ENCODE measurements around the gene PGP. TPM values are rescaled to one million over a fixed set of nuclear protein-coding genes. Genes with fewer than 3 reads are reported as not detected.

Gene PGP
- total RNA-seq, 1 experiment from 2014 or later: 34.9 TPM

- DNase-seq (ENCODE audit: low read depth): no peak
Measured at GRCh38 chr16:2183671-2184070, 31.0 kb downstream of the PGP start.

DNA sequence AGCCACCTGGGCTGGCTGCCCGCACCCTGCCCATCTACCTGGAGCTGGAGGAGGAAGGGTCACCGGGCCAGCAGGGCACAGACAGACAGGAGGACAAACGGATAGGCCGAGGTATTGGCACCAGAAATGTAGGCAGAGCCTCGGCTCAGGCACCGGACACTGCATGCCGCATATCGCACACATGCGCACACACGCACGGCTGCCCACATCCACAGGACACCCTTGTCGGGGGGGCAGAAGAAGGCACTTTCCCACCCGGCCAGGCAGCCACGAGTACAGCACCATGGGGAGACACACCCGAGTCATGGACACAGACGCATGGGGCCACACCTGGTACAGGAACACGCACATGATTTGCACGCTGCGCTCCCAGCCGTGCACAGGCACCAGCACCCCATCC lies 32.7 kb downstream of the PGP start:
- no peak for DNase-seq (ENCODE audit: low read depth)

- no peak for DNase-seq (ENCODE audit: low read depth)
Measured at GRCh38 chr16:2180962-2181923, 33.4 kb downstream of the PGP start.

- no peak for DNase-seq (ENCODE audit: low read depth)
Measured at GRCh38 chr16:2180461-2180860, 34.2 kb downstream of the PGP start.

DNA sequence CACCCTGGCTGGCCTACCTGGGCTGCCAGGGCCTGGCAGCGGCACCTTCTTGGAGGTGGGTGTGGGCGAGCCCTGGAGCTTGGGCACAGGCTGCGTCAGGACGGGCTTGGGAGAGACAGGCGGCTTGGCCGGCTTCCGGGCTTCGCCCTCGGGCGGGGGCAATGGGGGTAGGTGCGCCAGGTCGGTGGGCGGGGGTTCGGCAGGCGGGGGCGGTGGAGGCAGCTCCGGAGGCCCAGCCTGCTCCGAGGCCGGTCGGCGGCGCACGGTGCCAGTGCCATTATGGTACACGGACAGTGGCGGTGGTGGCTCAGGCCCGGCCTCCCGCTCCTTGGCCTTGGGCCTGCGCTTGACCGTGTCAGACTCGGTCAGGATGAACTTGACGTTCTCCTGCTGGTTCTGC lies 35.1 kb downstream of the PGP start:
- no peak for DNase-seq (ENCODE audit: low read depth)

- no peak for DNase-seq (ENCODE audit: low read depth)
Measured at GRCh38 chr16:2179107-2179501, 35.5 kb downstream of the PGP start.

DNA sequence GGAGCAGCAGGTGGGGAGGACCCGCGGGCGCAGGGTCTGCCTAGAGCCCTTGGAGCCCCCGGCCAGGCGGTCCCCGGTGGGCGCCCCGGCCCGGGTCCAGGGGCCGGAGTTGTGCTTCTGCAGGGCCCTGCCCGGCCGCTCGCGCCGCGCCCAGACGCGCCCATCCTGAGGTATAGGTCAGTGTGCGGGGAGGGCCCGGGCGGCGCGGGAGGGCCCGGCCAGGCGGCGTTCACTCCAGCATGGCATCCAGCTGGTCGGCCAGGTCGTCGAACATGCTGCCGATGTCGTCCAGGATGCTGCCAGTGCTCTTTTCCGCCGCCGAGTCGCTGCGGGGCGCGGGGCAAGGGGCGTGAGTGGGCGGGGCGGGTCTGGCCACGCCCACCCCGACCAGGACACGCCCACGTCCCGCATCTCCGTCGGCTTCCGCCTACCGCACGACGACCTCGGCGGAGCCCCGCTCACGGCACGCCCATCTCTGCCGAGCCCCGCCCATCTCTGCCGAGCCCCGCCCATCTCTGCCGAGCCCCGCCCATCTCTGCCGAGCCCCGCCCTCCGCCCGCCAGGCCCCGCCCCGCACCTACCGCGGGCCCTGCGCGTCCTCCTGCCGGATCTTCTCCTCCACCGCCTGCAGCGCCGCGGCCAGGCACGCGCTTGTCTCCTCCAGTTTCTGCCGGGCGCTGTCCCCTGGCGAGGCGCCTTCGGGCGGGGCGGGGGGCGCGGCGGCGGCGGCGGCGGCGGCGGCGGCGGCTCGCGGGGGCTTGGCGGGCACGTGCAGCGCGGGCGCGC lies 36.1 kb downstream of the PGP start:
- DNase-seq (ENCODE audit: low read depth): no peak

GRCh38 chr16:2177561-2177960 lies 37.1 kb downstream of the PGP start:
- DNase-seq (ENCODE audit: low read depth): no peak

GRCh38 chr16:2177101-2177500 lies 37.5 kb downstream of the PGP start:
- no peak for DNase-seq (ENCODE audit: low read depth)

DNA sequence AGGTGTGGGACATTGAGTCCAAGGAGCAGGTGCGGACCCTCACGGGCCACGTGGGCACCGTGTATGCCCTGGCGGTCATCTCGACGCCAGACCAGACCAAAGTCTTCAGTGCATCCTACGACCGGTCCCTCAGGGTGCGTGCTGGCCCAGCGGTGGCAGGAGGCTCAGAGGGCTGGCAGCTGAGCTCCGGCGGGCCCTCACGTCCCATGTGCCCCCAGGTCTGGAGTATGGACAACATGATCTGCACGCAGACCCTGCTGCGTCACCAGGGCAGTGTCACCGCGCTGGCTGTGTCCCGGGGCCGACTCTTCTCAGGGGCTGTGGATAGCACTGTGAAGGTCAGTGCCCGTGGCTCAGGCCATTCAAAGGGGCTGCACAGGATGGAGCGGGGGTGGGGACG lies 38.6 kb downstream of the PGP start:
- DNase-seq (ENCODE audit: low read depth): no peak

GRCh38 chr16:2175454-2175853 lies 39.2 kb downstream of the PGP start:
- DNase-seq (ENCODE audit: low read depth): no peak

GRCh38 chr16:2174396-2175131 lies 40.1 kb downstream of the PGP start:
- no peak for DNase-seq (ENCODE audit: low read depth)

DNA sequence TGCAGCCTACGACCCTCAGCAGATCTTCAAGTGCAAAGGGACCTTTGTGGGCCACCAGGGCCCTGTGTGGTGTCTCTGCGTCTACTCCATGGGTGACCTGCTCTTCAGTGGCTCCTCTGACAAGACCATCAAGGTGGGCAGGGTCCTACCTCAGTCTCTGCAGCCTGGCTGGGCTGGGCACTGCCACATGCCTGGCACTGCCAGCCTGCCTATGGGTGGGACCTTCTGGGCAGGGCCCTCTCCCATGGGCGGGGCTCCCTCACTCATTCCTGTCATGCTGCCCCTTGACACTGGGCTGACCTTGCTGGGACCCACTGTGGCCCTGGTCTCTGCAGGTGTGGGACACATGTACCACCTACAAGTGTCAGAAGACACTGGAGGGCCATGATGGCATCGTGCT lies 40.7 kb downstream of the PGP start:
- DNase-seq (ENCODE audit: low read depth): no peak

DNA sequence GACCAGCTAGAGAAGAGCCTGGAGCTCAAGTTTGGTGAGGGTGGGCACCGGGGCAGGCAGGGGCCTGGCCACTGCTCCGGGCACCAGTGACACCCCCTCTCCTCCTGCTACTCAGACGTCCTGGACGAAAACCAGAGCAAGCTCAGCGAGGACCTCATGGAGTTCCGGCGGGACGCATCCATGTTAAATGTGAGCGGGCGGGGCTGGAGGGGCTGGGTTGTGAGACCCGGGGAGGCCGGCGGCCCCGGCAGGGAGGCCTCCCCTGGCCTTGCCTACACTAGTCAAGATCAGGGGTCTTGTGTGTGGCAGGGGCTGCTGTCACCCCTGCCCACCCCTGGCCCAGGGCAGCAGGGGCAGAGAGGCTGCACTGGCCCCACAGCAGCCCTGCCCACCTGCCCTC lies 41.3 kb downstream of the PGP start:
- no peak for DNase-seq (ENCODE audit: low read depth)

DNA sequence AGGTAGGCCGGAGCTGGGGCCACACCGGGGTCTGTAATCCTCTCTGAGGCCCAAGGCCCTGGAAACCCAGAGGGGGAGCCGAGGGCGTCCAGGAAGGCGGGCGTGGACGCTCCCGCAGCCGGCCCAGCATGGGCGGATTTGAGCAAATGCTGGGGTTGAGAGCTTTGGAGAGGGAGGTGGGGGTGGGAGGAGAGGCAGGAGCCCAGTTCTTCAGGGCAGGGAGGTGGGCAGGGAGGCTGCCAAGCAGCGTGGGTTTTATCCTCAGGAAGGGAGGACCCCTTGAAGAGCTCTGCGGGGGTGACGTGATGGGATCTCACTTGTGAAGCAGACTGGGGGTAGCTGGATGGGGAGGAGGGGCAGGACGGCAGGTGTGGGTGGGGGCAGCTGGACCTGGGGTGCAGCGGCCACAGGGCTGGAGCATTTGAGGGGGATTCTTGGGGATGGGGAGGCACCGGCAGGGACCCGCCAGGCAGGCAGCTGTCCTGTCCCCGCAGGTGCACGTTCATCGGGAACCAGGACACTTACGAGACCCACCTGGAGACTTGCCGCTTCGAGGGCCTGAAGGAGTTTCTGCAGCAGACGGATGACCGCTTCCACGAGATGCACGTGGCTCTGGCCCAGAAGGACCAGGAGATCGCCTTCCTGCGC lies 41.8 kb downstream of the PGP start:
- DNase-seq (ENCODE audit: low read depth): no peak

GRCh38 chr16:2171601-2172178 lies 43.0 kb downstream of the PGP start:
- no peak for DNase-seq (ENCODE audit: low read depth)

- DNase-seq (ENCODE audit: low read depth): no peak
Measured at GRCh38 chr16:2170587-2171435, 43.8 kb downstream of the PGP start.

DNA sequence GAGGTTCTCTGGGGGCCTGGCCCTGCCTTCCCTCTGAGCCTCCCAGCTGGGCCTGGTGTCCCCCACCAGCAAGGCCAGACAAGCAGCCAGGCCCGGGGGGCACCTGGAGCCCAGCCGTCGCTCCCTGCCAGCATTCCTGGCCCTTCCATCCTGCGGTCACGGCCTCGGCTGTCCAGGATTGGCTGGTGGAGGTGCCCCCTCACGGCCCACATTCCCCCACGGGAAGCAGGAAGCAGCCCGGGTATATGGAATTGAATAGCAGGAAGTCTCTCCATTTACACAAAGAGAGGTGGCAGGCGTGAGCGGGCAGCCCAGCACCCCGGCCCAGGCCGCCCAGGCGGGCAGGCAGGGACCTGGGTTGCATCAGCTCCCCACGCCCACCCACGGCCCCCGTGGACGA lies 44.6 kb downstream of the PGP start:
- no peak for DNase-seq (ENCODE audit: low read depth)

DNA sequence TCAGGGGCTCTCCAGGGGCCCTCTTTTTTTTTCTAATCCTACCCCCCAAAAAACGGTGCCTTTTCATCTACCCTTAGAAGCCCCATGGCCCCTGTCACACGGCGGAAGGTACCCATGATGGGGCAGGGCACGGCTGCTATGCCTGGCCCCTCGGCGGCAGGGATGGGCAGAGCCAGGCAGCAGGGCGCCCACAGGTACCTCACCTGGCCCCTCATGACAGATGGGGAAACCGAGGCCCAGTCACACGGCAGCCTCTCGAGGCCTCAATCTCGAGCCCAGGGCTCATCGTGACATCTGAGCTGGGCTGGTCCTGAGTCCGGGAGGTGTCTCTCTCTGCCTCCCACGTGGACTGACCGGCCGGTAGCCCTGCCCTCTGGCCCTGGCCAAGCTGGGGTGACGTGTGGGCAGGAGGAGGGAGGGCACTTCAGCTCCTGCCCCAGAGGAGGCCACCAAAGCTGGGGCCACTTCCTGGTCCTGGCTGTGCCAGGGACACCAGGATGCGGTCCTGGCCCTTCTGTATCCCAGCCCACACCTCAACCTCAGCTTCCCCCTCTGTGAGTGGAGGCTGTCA lies 47.5 kb downstream of the PGP start:
- DNase-seq (ENCODE audit: low read depth): no peak

Data from LHCN-M2 (cell line).